CD4-positive, alpha-beta T cell (primary cell): ENCODE measurements around the gene CFAP54. TPM values are rescaled to one million over a fixed set of nuclear protein-coding genes. Genes with fewer than 3 reads are reported as not detected.
"Not testable (repeated sequence)": the region's sequence is repeated elsewhere in the genome, so short reads cannot be mapped to it uniquely, and the experiment has no call there.

Experiments used
- ATAC-seq: fragments of 200-7000 bp; cut with Tn5 transposase; one replicate; pipeline ENCODE4 v1.10.0; 2022; ENCODE audit warnings: mild to moderate bottlenecking; ENCODE audit not compliant: poor library complexity
- CTCF ChIA-PET: fragments of 350-600 bp; sonication (Branson Sonifier 250); formaldehyde crosslinking; loops from one replicate; lab custom pipeline; 2021; ENCODE audit warnings: antibody characterized with exemption, inconsistent platforms; lab: Charles Lee
- POLR2A ChIA-PET: fragments of 350-600 bp; sonication (Branson Sonifier 250); formaldehyde crosslinking; loops from one replicate; lab custom pipeline; 2021; ENCODE audit warnings: antibody characterized with exemption, inconsistent platforms; lab: Charles Lee
- DNase-seq, 14 experiments: peaks; one replicate each; pipeline ENCODE4 v3.0.0-alpha.2; 2013 to 2020; ENCODE audit warnings: mixed read lengths in 2 of 14
- H3K27ac ChIP-seq, 2 donors: one replicate each; pipeline versions ENCODE4 v1.5.1 to v1.7.0; 2013; ENCODE audit warnings: low read length in 2 of 2, low read depth in 1 of 2, mild to moderate bottlenecking in 1 of 2
- H3K27me3 ChIP-seq, 2 experiments: 1 replicate in 1 of 2; 2 replicates in 1 of 2; pipeline versions ENCODE4 v1.6.1 to v1.7.0; 2013; ENCODE audit warnings: low read length in 2 of 2, control low read depth in 1 of 2, mild to moderate bottlenecking in 1 of 2, moderate library complexity in 1 of 2; ENCODE audit not compliant: insufficient read depth in 2 of 2, control insufficient read depth in 1 of 2
- H3K36me3 ChIP-seq: one replicate; pipeline ENCODE4 v1.6.1; 2013; ENCODE audit warnings: low read length, control low read depth; ENCODE audit not compliant: insufficient read depth
- H3K4me1 ChIP-seq: one replicate; pipeline ENCODE4 v1.6.1; 2013; ENCODE audit warnings: low read length, control low read depth; ENCODE audit not compliant: insufficient read depth
- H3K4me3 ChIP-seq: one replicate; pipeline ENCODE4 v1.5.1; 2013; ENCODE audit warnings: mild to moderate bottlenecking, low read length, moderate library complexity
- H3K9me3 ChIP-seq, 2 experiments: 1 replicate in 1 of 2; 2 replicates in 1 of 2; pipeline versions ENCODE4 v1.6.1 to v1.7.0; 2013; ENCODE audit warnings: low read length in 2 of 2, mild to moderate bottlenecking in 2 of 2, control low read depth in 1 of 2, moderate library complexity in 1 of 2; ENCODE audit not compliant: control insufficient read depth in 1 of 2, insufficient read depth in 1 of 2
- H3K27ac Mint-ChIP-seq: one replicate; pipeline ENCODE4 v1.8.0; 2020; ENCODE audit warnings: mixed read lengths
- H3K27me3 Mint-ChIP-seq: one replicate; pipeline ENCODE4 v1.8.0; 2021; ENCODE audit warnings: mixed read lengths
- H3K36me3 Mint-ChIP-seq: one replicate; pipeline ENCODE4 v1.8.0; 2021; ENCODE audit warnings: low read depth, mixed read lengths
- H3K4me1 Mint-ChIP-seq: one replicate; pipeline ENCODE4 v1.8.0; 2021; ENCODE audit warnings: low read depth, mixed read lengths
- H3K4me3 Mint-ChIP-seq: one replicate; pipeline ENCODE4 v1.8.0; 2020; ENCODE audit warnings: mild to moderate bottlenecking, mixed read lengths
- H3K9me3 Mint-ChIP-seq: one replicate; pipeline ENCODE4 v1.8.0; 2020; ENCODE audit warnings: mixed read lengths
- CTCF ChIP-seq: fragments of 200-600 bp; IDR thresholded peaks from one replicate; pipeline ENCODE4 v1.8.0; 2022; ENCODE audit warnings: antibody characterized with exemption, mild to moderate bottlenecking
- intact Hi-C, 2 experiments: fragments of 100-400 bp; cut with DNase I in 1 of 2; cut with micrococcal nuclease in 1 of 2; formaldehyde crosslinking; loops; one replicate each; pipeline versions ENCODE4 v1.15.1 to v1.9.0; 2023 to 2025; cut with DNase I, micrococcal nuclease
- total RNA-seq, 174 experiments: library from RNA in 2 of 174; stranded (reverse) in 2 of 174; gene quantifications; one replicate each; pipeline ENCODE4 v1.2.3 and lab custom pipeline; 2021 to 2026

Gene CFAP54
- total RNA-seq, 2 experiments from 2014 or later: 0.20 to 0.22 TPM

GRCh38 chr12:96493106-96493505, 3.7 kb downstream of the CFAP54 start:
- H3K27ac ChIP-seq: no peak overlapping the region
- Mint-ChIP-seq H3K36me3 (no peaks in the 10 kb centered on the region), H3K4me3 (no peak overlapping the region), H3K4me1 (peaks cover 20% of the 10 kb centered on the region), H3K27me3 (peaks cover 6% of the 10 kb centered on the region), H3K27ac (no peak overlapping the region), H3K9me3 (no peaks in the 10 kb centered on the region)
- peaks cover 22% of the 10 kb centered on the region for H3K4me1 ChIP-seq
- intact Hi-C loops: loop anchor here in 1 of 2 experiments (10.0 kb wide), 1 partner anchor 638 kb away; the partner anchor contains the start of gene SNRPF
- ATAC-seq: no peak
- TF ChIP-seq CTCF: no peak
- H3K27me3 ChIP-seq: no peaks in the 10 kb centered on the region
- CTCF ChIA-PET: no interaction called here
- no peaks in the 10 kb centered on the region for H3K36me3 ChIP-seq
- DNase-seq: no peak
- POLR2A ChIA-PET: no interaction called here
- H3K4me3 ChIP-seq: no peak overlapping the region
- H3K9me3 ChIP-seq: no peaks in the 10 kb centered on the region

GRCh38 chr12:96494154-96494553, 4.8 kb downstream of the CFAP54 start:
- POLR2A ChIA-PET, H3K4me3 ChIP-seq, H3K27ac Mint-ChIP-seq, H3K9me3 Mint-ChIP-seq, H3K9me3 ChIP-seq, H3K27ac ChIP-seq, H3K27me3 ChIP-seq, H3K4me3 Mint-ChIP-seq, ATAC-seq, H3K36me3 Mint-ChIP-seq, DNase-seq, H3K36me3 ChIP-seq, H3K27me3 Mint-ChIP-seq: not testable (repeated sequence)
- peaks cover 17% of the 10 kb centered on the region for H3K4me1 ChIP-seq
- intact Hi-C loops: loop anchor here in 1 of 2 experiments (10.0 kb wide), 1 partner anchor 639 kb away; the partner anchor contains the start of gene SNRPF
- H3K4me1 Mint-ChIP-seq: peaks cover 17% of the 10 kb centered on the region
- CTCF ChIA-PET: interaction anchor here (0.7 kb wide), 1 partner anchor 207 kb away, joined by 3 read pairs; no protein-coding TSS in a partner anchor

GRCh38 chr12:96495155-96495554, 5.8 kb downstream of the CFAP54 start:
- H3K27me3 Mint-ChIP-seq: no peaks in the 10 kb centered on the region
- no peaks in the 10 kb centered on the region for H3K36me3 ChIP-seq
- H3K27me3 ChIP-seq: no peaks in the 10 kb centered on the region
- ATAC-seq: no peak
- H3K4me3 Mint-ChIP-seq: no peak overlapping the region
- no peak overlapping the region for H3K27ac Mint-ChIP-seq
- no peaks in the 10 kb centered on the region for H3K9me3 ChIP-seq
- ChIA-PET POLR2A (interaction anchor here (0.5 kb wide), 1 partner anchor 106 kb away, joined by 3 read pairs; no protein-coding TSS in a partner anchor), CTCF (no interaction called here)
- DNase-seq: no peak
- H3K27ac ChIP-seq: no peak overlapping the region
- H3K36me3 Mint-ChIP-seq: no peaks in the 10 kb centered on the region
- peaks cover 8% of the 10 kb centered on the region for H3K4me1 ChIP-seq
- no peak for TF ChIP-seq CTCF
- H3K4me1 Mint-ChIP-seq: peaks cover 16% of the 10 kb centered on the region
- intact Hi-C loops: loop anchor here in 1 of 2 experiments (10.0 kb wide), 1 partner anchor 640 kb away; the partner anchor contains the start of gene SNRPF
- H3K9me3 Mint-ChIP-seq: no peaks in the 10 kb centered on the region
- no peak overlapping the region for H3K4me3 ChIP-seq
